Measurements from ENCODE around the gene FRAT2.

DNA sequence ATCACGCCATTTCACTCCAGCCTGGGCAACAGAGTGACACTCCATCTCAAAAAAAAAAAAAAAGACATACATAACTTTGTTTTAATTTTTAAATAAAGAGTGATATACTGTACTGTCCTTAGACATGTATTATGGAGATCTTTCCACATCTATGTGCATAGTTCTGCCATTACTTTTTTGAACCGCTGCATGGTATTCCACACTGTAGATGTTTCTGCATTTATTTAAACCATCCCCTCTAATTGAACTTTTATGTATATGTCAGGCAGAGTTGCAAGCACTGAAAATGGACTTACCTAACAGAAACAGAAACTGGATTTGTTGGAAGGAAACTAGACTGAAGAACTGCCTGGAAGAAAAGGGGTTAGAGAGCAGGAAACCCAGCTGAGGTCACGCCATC lies 33.5 kb downstream of the FRAT2 start:
- TF ChIP-seq TAF1 (conservative IDR thresholded peaks at IDR 0.05) = no peak
- TF ChIP-seq, protein P1, sequence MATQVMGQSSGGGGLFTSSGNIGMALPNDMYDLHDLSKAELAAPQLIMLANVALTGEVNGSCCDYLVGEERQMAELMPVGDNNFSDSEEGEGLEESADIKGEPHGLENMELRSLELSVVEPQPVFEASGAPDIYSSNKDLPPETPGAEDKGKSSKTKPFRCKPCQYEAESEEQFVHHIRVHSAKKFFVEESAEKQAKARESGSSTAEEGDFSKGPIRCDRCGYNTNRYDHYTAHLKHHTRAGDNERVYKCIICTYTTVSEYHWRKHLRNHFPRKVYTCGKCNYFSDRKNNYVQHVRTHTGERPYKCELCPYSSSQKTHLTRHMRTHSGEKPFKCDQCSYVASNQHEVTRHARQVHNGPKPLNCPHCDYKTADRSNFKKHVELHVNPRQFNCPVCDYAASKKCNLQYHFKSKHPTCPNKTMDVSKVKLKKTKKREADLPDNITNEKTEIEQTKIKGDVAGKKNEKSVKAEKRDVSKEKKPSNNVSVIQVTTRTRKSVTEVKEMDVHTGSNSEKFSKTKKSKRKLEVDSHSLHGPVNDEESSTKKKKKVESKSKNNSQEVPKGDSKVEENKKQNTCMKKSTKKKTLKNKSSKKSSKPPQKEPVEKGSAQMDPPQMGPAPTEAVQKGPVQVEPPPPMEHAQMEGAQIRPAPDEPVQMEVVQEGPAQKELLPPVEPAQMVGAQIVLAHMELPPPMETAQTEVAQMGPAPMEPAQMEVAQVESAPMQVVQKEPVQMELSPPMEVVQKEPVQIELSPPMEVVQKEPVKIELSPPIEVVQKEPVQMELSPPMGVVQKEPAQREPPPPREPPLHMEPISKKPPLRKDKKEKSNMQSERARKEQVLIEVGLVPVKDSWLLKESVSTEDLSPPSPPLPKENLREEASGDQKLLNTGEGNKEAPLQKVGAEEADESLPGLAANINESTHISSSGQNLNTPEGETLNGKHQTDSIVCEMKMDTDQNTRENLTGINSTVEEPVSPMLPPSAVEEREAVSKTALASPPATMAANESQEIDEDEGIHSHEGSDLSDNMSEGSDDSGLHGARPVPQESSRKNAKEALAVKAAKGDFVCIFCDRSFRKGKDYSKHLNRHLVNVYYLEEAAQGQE (IDR thresholded peaks at IDR 0.05) = no peak
- TF ChIP-seq, protein P2, sequence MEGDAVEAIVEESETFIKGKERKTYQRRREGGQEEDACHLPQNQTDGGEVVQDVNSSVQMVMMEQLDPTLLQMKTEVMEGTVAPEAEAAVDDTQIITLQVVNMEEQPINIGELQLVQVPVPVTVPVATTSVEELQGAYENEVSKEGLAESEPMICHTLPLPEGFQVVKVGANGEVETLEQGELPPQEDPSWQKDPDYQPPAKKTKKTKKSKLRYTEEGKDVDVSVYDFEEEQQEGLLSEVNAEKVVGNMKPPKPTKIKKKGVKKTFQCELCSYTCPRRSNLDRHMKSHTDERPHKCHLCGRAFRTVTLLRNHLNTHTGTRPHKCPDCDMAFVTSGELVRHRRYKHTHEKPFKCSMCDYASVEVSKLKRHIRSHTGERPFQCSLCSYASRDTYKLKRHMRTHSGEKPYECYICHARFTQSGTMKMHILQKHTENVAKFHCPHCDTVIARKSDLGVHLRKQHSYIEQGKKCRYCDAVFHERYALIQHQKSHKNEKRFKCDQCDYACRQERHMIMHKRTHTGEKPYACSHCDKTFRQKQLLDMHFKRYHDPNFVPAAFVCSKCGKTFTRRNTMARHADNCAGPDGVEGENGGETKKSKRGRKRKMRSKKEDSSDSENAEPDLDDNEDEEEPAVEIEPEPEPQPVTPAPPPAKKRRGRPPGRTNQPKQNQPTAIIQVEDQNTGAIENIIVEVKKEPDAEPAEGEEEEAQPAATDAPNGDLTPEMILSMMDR (IDR thresholded peaks at IDR 0.05; ENCODE audit: low read depth, low read length, missing input control) = no peak
- TF ChIP-seq YY1 (IDR thresholded peaks at IDR 0.05) = no peak
- no peak for TF ChIP-seq NR2F2 (IDR thresholded peaks at IDR 0.05)
- TF ChIP-seq GABPA (IDR thresholded peaks at IDR 0.05 in 1 of 2, conservative IDR thresholded peaks at IDR 0.05 in 1 of 2) = no peak
- no peak for TF ChIP-seq JUND (IDR thresholded peaks at IDR 0.05)
